Activated CD8-positive, alpha-beta T cell treated with anti-CD3 and anti-CD28 coated beads for 36 hours (primary cell): ENCODE data around the gene RBM28. TPM values are rescaled to one million over a fixed set of nuclear protein-coding genes. Genes with fewer than 3 reads are reported as not detected.

Source experiments
- ATAC-seq: fragments of 200-7000 bp; cut with Tn5 transposase; one replicate; pipeline ENCODE4 v1.10.0; 2021; ENCODE audit warnings: mild to moderate bottlenecking, moderate library complexity
- CTCF ChIA-PET: fragments of 350-600 bp; sonication (Branson Sonifier 250); formaldehyde crosslinking; loops from one replicate; lab custom pipeline; 2021; ENCODE audit warnings: antibody characterized with exemption; lab: Charles Lee
- POLR2A ChIA-PET: fragments of 350-600 bp; sonication (Branson Sonifier 250); formaldehyde crosslinking; loops from one replicate; lab custom pipeline; 2021; ENCODE audit warnings: antibody characterized with exemption; lab: Charles Lee
- DNase-seq: peaks from one replicate; pipeline ENCODE4 v3.0.0-alpha.2; 2020
- H3K27ac Mint-ChIP-seq: one replicate; pipeline ENCODE4 v1.8.0; 2021; ENCODE audit warnings: mild to moderate bottlenecking, mixed read lengths
- H3K27me3 Mint-ChIP-seq: one replicate; pipeline ENCODE4 v1.8.0; 2021; ENCODE audit warnings: mixed read lengths
- H3K36me3 Mint-ChIP-seq: one replicate; pipeline ENCODE4 v1.8.0; 2021; ENCODE audit warnings: low read depth, mixed read lengths
- H3K4me1 Mint-ChIP-seq: one replicate; pipeline ENCODE4 v1.8.0; 2021; ENCODE audit warnings: low read depth, mixed read lengths
- H3K4me3 Mint-ChIP-seq: one replicate; pipeline ENCODE4 v1.8.0; 2021; ENCODE audit warnings: mild to moderate bottlenecking, moderate library complexity, mixed read lengths
- H3K9me3 Mint-ChIP-seq: one replicate; pipeline ENCODE4 v1.8.0; 2021; ENCODE audit warnings: mixed read lengths
- intact Hi-C: fragments of 100-400 bp; cut with micrococcal nuclease; formaldehyde crosslinking; loops from one replicate; pipeline ENCODE4 v1.10.0; 2022
- total RNA-seq, 2 experiments: library from RNA; stranded (reverse); gene quantifications; one replicate each; pipeline ENCODE4 v1.2.3, GENCODE V29; 2021
- TF ChIP-seq, protein P1 (sequence below): fragments of 200-600 bp; IDR thresholded peaks from one replicate; pipeline ENCODE4 v1.8.0; 2022; ENCODE audit warnings: antibody characterized with exemption, mild to moderate bottlenecking

RBM28 gene
- total RNA-seq, 2 experiments from 2014 or later, result 55.3 to 55.6 TPM

DNA sequence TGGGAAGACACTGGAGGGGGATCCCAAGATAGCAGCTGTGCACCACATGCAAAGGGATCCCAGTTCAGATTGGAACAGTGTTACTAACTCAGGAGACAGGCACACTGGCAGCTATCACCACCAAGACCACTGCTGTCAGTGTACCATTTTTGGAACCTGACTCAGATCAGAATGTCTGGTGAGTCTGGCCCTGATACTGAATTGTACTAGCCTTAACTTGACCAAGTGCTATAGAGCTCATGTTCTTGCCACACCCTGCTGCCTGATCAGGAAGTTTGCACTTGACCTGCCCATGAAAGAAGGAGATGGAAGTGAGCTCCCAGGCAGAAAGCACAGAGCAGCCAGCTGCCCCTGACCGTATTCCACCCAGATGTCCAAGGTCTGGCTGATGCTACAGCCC, 22.6 kb upstream of the RBM28 start:
- Mint-ChIP-seq H3K4me3 (no peak overlapping the region), H3K27ac (no peak overlapping the region), H3K4me1 (peaks cover 14% of the 10 kb centered on the region), H3K36me3 (no peaks in the 10 kb centered on the region), H3K27me3 (peaks cover 38% of the 10 kb centered on the region), H3K9me3 (no peaks in the 10 kb centered on the region)
- DNase-seq (no peak), ATAC-seq (no peak)
- ChIA-PET POLR2A (no interaction called here), CTCF (interaction anchor here (0.8 to 1.8 kb wide), 3 partner anchors 18 to 21 kb away, joined by 3 to 11 read pairs (median 4); no protein-coding TSS in a partner anchor)
- TF ChIP-seq, protein P1, sequence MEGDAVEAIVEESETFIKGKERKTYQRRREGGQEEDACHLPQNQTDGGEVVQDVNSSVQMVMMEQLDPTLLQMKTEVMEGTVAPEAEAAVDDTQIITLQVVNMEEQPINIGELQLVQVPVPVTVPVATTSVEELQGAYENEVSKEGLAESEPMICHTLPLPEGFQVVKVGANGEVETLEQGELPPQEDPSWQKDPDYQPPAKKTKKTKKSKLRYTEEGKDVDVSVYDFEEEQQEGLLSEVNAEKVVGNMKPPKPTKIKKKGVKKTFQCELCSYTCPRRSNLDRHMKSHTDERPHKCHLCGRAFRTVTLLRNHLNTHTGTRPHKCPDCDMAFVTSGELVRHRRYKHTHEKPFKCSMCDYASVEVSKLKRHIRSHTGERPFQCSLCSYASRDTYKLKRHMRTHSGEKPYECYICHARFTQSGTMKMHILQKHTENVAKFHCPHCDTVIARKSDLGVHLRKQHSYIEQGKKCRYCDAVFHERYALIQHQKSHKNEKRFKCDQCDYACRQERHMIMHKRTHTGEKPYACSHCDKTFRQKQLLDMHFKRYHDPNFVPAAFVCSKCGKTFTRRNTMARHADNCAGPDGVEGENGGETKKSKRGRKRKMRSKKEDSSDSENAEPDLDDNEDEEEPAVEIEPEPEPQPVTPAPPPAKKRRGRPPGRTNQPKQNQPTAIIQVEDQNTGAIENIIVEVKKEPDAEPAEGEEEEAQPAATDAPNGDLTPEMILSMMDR, result no peak
- intact Hi-C loops, result no loop called here

DNA sequence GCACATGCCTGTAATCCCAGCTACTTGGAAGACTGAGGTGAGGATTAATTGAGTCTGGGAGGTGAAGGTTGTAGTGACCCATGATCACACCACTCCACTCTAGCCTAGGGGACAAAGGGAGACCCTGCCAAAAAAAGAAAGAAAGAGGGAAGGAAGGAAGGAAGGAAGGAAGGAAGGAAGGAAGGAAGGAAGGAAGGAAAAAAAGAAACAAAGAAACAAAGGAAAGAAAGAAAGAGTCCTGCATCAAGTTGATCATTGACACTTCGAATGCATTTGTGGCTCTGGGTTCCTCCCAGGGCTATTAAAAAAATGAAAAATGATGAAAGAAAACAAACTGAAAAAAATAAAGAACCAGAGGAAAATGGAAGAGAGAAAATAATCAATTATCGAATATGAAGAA, 21.7 kb upstream of the RBM28 start:
- ChIA-PET CTCF (interaction anchor here (1.4 to 1.8 kb wide), 2 partner anchors 18 to 21 kb away, joined by 5 to 11 read pairs; no protein-coding TSS in a partner anchor), POLR2A (no interaction called here)
- H3K27me3 Mint-ChIP-seq, result peaks cover 42% of the 10 kb centered on the region
- TF ChIP-seq, protein P1, result no peak
- intact Hi-C loops, result no loop called here
- H3K4me1 Mint-ChIP-seq, result peaks cover 19% of the 10 kb centered on the region
- H3K27ac Mint-ChIP-seq, result no peak overlapping the region
- H3K4me3 Mint-ChIP-seq, result no peak overlapping the region
- no peaks in the 10 kb centered on the region for H3K9me3 Mint-ChIP-seq
- ATAC-seq (no peak), DNase-seq (no peak)
- no peaks in the 10 kb centered on the region for H3K36me3 Mint-ChIP-seq

- ChIA-PET CTCF (interaction anchor here (1.4 to 8.0 kb wide), 3 partner anchors 9 to 23 kb away, joined by 5 to 52 read pairs (median 5); no protein-coding TSS in a partner anchor), POLR2A (no interaction called here)
- ATAC-seq (no peak), DNase-seq (no peak)
- TF ChIP-seq, protein P1, result no peak
- Mint-ChIP-seq H3K27me3 (peaks cover 48% of the 10 kb centered on the region), H3K4me1 (peaks cover 19% of the 10 kb centered on the region), H3K9me3 (no peaks in the 10 kb centered on the region), H3K4me3 (no peak overlapping the region), H3K27ac (no peak overlapping the region), H3K36me3 (no peaks in the 10 kb centered on the region)
- intact Hi-C loops, result no loop called here
These were observed 20.6 kb upstream of the RBM28 start for GRCh38 chr7:128364166-128364870.

DNA sequence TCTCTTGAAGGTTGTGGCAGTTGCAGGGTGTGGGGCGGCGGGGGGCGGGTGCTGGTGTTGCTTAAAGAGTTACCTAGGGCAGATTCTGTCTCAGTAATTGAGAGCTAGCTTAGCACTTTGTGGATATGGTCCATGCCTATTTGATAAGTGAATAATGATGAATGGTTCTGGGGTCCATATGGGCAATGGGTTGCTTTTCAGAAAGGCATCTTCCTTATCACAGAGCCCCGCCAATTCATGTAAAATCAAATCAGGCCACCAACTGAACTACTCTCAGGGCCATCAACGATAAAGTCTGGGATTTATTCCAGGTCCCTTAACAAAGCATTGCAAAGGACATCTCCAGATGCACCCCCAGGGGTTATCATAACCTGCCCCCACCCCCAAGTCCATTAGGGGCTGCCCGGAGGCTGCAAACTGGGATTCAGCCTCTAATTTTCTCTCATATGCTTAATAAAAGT, 19.6 kb upstream of the RBM28 start:
- no peak overlapping the region for H3K4me3 Mint-ChIP-seq
- no peaks in the 10 kb centered on the region for H3K36me3 Mint-ChIP-seq
- DNase-seq, result no peak
- intact Hi-C loops, result no loop called here
- CTCF ChIA-PET, result interaction anchor here (1.4 to 8.0 kb wide), 6 partner anchors 9 to 62 kb away, joined by 3 to 52 read pairs (median 6); no protein-coding TSS in a partner anchor
- ATAC-seq, result no peak
- no peaks in the 10 kb centered on the region for H3K9me3 Mint-ChIP-seq
- TF ChIP-seq, protein P1, result no peak
- POLR2A ChIA-PET, result interaction anchor here (2.3 kb wide), 1 partner anchor 39 kb away, joined by 5 read pairs; no protein-coding TSS in a partner anchor
- H3K27me3 Mint-ChIP-seq, result peaks cover 52% of the 10 kb centered on the region
- no peak overlapping the region for H3K27ac Mint-ChIP-seq
- peaks cover 19% of the 10 kb centered on the region for H3K4me1 Mint-ChIP-seq

- intact Hi-C loops, result no loop called here
- POLR2A ChIA-PET, result interaction anchor here (2.3 kb wide), 1 partner anchor 40 kb away, joined by 5 read pairs; no protein-coding TSS in a partner anchor
- peak overlapping the region; percentile 15 for H3K27ac Mint-ChIP-seq
These were observed 19.0 kb upstream of the RBM28 start for GRCh38 chr7:128362670-128363069.

More at GRCh38 chr7:128362670-128363069, 19.0 kb upstream of the RBM28 start:
- H3K27me3 Mint-ChIP-seq, result peaks cover 54% of the 10 kb centered on the region
- ATAC-seq (peak; percentile 64), DNase-seq (no peak)
- TF ChIP-seq, protein P1, result no peak
- no peaks in the 10 kb centered on the region for H3K9me3 Mint-ChIP-seq
- peaks cover 19% of the 10 kb centered on the region for H3K4me1 Mint-ChIP-seq
- CTCF ChIA-PET, result interaction anchor here (1.0 to 8.0 kb wide), 9 partner anchors 9 to 63 kb away, joined by 3 to 52 read pairs (median 6); no protein-coding TSS in a partner anchor
- no peaks in the 10 kb centered on the region for H3K36me3 Mint-ChIP-seq
- peak overlapping the region; percentile 64 for H3K4me3 Mint-ChIP-seq
